ENCODE measurements around the gene SSTR4. TPM values are rescaled to one million over a fixed set of nuclear protein-coding genes. Genes with fewer than 3 reads are reported as not detected.

The SSTR4 gene
- total RNA-seq, 1 experiment from 2014 or later: not detected

GRCh38 chr20:23071398-23071797 is 36.3 kb downstream of the SSTR4 start (continued):
- TF ChIP-seq, protein P1, sequence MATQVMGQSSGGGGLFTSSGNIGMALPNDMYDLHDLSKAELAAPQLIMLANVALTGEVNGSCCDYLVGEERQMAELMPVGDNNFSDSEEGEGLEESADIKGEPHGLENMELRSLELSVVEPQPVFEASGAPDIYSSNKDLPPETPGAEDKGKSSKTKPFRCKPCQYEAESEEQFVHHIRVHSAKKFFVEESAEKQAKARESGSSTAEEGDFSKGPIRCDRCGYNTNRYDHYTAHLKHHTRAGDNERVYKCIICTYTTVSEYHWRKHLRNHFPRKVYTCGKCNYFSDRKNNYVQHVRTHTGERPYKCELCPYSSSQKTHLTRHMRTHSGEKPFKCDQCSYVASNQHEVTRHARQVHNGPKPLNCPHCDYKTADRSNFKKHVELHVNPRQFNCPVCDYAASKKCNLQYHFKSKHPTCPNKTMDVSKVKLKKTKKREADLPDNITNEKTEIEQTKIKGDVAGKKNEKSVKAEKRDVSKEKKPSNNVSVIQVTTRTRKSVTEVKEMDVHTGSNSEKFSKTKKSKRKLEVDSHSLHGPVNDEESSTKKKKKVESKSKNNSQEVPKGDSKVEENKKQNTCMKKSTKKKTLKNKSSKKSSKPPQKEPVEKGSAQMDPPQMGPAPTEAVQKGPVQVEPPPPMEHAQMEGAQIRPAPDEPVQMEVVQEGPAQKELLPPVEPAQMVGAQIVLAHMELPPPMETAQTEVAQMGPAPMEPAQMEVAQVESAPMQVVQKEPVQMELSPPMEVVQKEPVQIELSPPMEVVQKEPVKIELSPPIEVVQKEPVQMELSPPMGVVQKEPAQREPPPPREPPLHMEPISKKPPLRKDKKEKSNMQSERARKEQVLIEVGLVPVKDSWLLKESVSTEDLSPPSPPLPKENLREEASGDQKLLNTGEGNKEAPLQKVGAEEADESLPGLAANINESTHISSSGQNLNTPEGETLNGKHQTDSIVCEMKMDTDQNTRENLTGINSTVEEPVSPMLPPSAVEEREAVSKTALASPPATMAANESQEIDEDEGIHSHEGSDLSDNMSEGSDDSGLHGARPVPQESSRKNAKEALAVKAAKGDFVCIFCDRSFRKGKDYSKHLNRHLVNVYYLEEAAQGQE (IDR thresholded peaks at IDR 0.05; ENCODE audit: low read depth): no peak
- TF ChIP-seq JUND (IDR thresholded peaks at IDR 0.05): no peak
- no peak for TF ChIP-seq CBX3 (IDR thresholded peaks at IDR 0.05; ENCODE audit: low read depth)
- TF ChIP-seq MAX (IDR thresholded peaks at IDR 0.05): no peak
- no peak for TF ChIP-seq ELF1 (IDR thresholded peaks at IDR 0.05; ENCODE audit: borderline replicate concordance, low read depth)
- TF ChIP-seq POLR2A (IDR thresholded peaks at IDR 0.05; ENCODE audit: borderline replicate concordance, extremely low read depth, insufficient read depth, insufficient read length): no peak

- Histone ChIP-seq H3K4me1 (ENCODE audit: control insufficient read depth in 1 of 2, insufficient read depth in 2 of 2, low read length in 2 of 2) (no peaks in the 10 kb centered on the region), H3K9me2 (ENCODE audit: insufficient read depth) (no peaks in the 10 kb centered on the region), H3K27ac (ENCODE audit: low read depth, low read length) (no peak overlapping the region), H3K27me3 (ENCODE audit: insufficient read depth, low read length) (no peaks in the 10 kb centered on the region; the same call in 1 of the 2 replicates), H3K36me3 (ENCODE audit: control insufficient read depth in 1 of 2, insufficient read depth in 2 of 2, low read length in 2 of 2) (no peaks in the 10 kb centered on the region), H3K9ac (ENCODE audit: low read length) (no peak overlapping the region), H3K79me2 (ENCODE audit: insufficient read depth, low read length) (no peaks in the 10 kb centered on the region), H3K4me2 (ENCODE audit: low read length) (no peak overlapping the region), H4K20me1 (ENCODE audit: insufficient read depth) (no peaks in the 10 kb centered on the region), H3K4me3 (replicated peaks in 1 of 2; ENCODE audit: low read depth in 1 of 2, low read length in 2 of 2) (no peak overlapping the region), H2AFZ (ENCODE audit: low read depth, low read length, poor library complexity, severe bottlenecking) (no peak overlapping the region), H3K9me3 (ENCODE audit: control insufficient read depth in 1 of 2, insufficient read depth in 1 of 2, low read depth in 1 of 2, low read length in 2 of 2) (no peaks in the 10 kb centered on the region)
- BruUV-seq (replicated peaks): no TSS peak
- ChIA-PET POLR2A (no interaction called here), CTCF (no interaction called here), RAD21 (ENCODE audit: low non-redundant PET in 1 of 2, low total read pairs in 2 of 2, uncharacterized antibody in 2 of 2, unreplicated experiment in 2 of 2) (no interaction called here)
- DNase-seq (ENCODE audit: low read depth, low spot score) (no peak), ATAC-seq (no peak)
- intact Hi-C loops (cut with micrococcal nuclease): no loop called here
- TF ChIP-seq CTCF (IDR thresholded peaks at IDR 0.05 in 2 of 3, conservative IDR thresholded peaks at IDR 0.05 in 1 of 3; ENCODE audit: borderline replicate concordance in 1 of 3, insufficient read depth in 1 of 3, low read depth in 2 of 3, low read length in 2 of 3) (no peak), SRF (IDR thresholded peaks at IDR 0.05; ENCODE audit: low read depth) (no peak), POLR2A (IDR thresholded peaks at IDR 0.05; ENCODE audit: borderline replicate concordance, extremely low read depth, insufficient read depth, insufficient read length) (no peak), EGR1 (IDR thresholded peaks at IDR 0.05; ENCODE audit: low read depth) (no peak), YY1 (IDR thresholded peaks at IDR 0.05; ENCODE audit: extremely low read depth, insufficient replicate concordance, low read depth, low read length) (no peak), ZNF274 (IDR thresholded peaks at IDR 0.05; ENCODE audit: low read depth, low read length) (no peak), SIN3A (IDR thresholded peaks at IDR 0.05; ENCODE audit: low read depth) (no peak), ATF3 (IDR thresholded peaks at IDR 0.05) (no peak), CEBPB (IDR thresholded peaks at IDR 0.05; ENCODE audit: low read depth) (no peak), ZFX (IDR thresholded peaks at IDR 0.05) (no peak), EZH2phosphoT487 (IDR thresholded peaks at IDR 0.05; ENCODE audit: borderline replicate concordance) (no peak), RAD21 (IDR thresholded peaks at IDR 0.05; ENCODE audit: low read depth) (no peak), EZH2 (IDR thresholded peaks at IDR 0.05) (no peak), ELF1 (IDR thresholded peaks at IDR 0.05; ENCODE audit: borderline replicate concordance, low read depth) (no peak)
- TF ChIP-seq, protein P1 (IDR thresholded peaks at IDR 0.05; ENCODE audit: low read depth): no peak
Observed at GRCh38 chr20:23071996-23072395, 36.9 kb downstream of the SSTR4 start.

Data from HCT116 (cell line).